H1 (cell line): ENCODE results near the gene PODN. TPM values are rescaled to one million over a fixed set of nuclear protein-coding genes. Genes with fewer than 3 reads are reported as not detected.

ENCODE experiments used
- CTCF ChIA-PET: fragments of 300-600 bp; sonication (Branson Sonifier 250); formaldehyde crosslinking; loops from one replicate; lab custom pipeline; 2021; ENCODE audit not compliant: partially characterized antibody; lab: Charles Lee
- POLR2A ChIA-PET: fragments of 300-600 bp; sonication (Branson Sonifier 250); formaldehyde crosslinking; loops from one replicate; lab custom pipeline; 2021; ENCODE audit warnings: inconsistent platforms; ENCODE audit not compliant: partially characterized antibody; lab: Charles Lee
- DNase-seq, 2 experiments: peaks; one replicate each; pipeline versions ENCODE4 v3.0.0 to v3.0.0-alpha.2; 2010 to 2022; ENCODE audit warnings: low spot score in 2 of 2, low read depth in 1 of 2, mixed read lengths in 1 of 2
- FAIRE-seq: peaks from 2 replicates; lab custom pipeline; 2011; peaks lifted over from hg19 to GRCh38; lab: Jason Lieb, UNC
- H2AFZ ChIP-seq: 2 replicates; pipeline ENCODE4 v1.8.1; 2012; ENCODE audit warnings: low read length, inconsistent platforms
- H2AK5ac ChIP-seq: 2 replicates; pipeline ENCODE4 v1.6.1; 2013; ENCODE audit warnings: low read depth, low read length
- H2BK120ac ChIP-seq: replicated peaks from 2 replicates; pipeline ENCODE3; 2013; ENCODE audit warnings: low read depth, low read length, inconsistent platforms
- H2BK12ac ChIP-seq: 2 replicates; pipeline ENCODE4 v1.6.1; 2013; ENCODE audit warnings: low read depth, low read length
- H2BK15ac ChIP-seq: 2 replicates; pipeline ENCODE4 v1.6.1; 2013; ENCODE audit warnings: low read length
- H2BK20ac ChIP-seq: 2 replicates; pipeline ENCODE4 v1.6.1; 2013; ENCODE audit warnings: low read length
- H2BK5ac ChIP-seq: 2 replicates; pipeline ENCODE4 v1.6.1; 2013; ENCODE audit warnings: low read depth, low read length
- H3K14ac ChIP-seq: 2 replicates; pipeline ENCODE4 v1.6.1; 2013; ENCODE audit warnings: inconsistent platforms; ENCODE audit not compliant: insufficient read length
- H3K18ac ChIP-seq: 2 replicates; pipeline ENCODE4 v1.6.1; 2013; ENCODE audit warnings: low read length; ENCODE audit errors: extremely low read depth
- H3K23ac ChIP-seq: 2 replicates; pipeline ENCODE4 v1.6.1; 2013; ENCODE audit warnings: inconsistent platforms; ENCODE audit not compliant: insufficient read length
- H3K23me2 ChIP-seq: 2 replicates; pipeline ENCODE4 v1.6.1; 2013; ENCODE audit warnings: low read depth, low read length
- H3K27ac ChIP-seq: 2 replicates; pipeline ENCODE4 v1.6.1; 2011; ENCODE audit warnings: low read depth, low read length, inconsistent platforms
- H3K27me3 ChIP-seq, 4 experiments: replicated peaks in 1 of 4; 1 replicate in 1 of 4; 2 replicates in 3 of 4; pipeline versions ENCODE4 v1.6.1 to v1.8.1; 2011 to 2013; ENCODE audit warnings: low read length in 3 of 4, mild to moderate bottlenecking in 3 of 4, inconsistent platforms in 2 of 4, mixed read lengths in 2 of 4, moderate library complexity in 1 of 4; ENCODE audit not compliant: control insufficient read depth in 3 of 4, insufficient read depth in 3 of 4; ENCODE audit errors: extremely low read depth in 1 of 4
- H3K36me3 ChIP-seq, 4 experiments: 2 replicates each; pipeline versions ENCODE4 v1.6.1 to v1.8.1; 2011 to 2013; ENCODE audit warnings: mild to moderate bottlenecking in 4 of 4, low read length in 3 of 4, moderate library complexity in 2 of 4, control low read depth in 1 of 4, inconsistent platforms in 1 of 4; ENCODE audit not compliant: insufficient read depth in 4 of 4, control insufficient read depth in 2 of 4
- H3K4ac ChIP-seq: replicated peaks from 2 replicates; pipeline ENCODE3; 2013; ENCODE audit warnings: low read length, low read depth, mixed read lengths, inconsistent platforms; ENCODE audit not compliant: insufficient read length
- H3K4me1 ChIP-seq, 4 experiments: replicated peaks in 1 of 4; 1 replicate in 1 of 4; 2 replicates in 3 of 4; pipeline versions ENCODE4 v1.6.1 to v1.8.1; 2011 to 2013; ENCODE audit warnings: low read length in 3 of 4, inconsistent platforms in 2 of 4, mixed read lengths in 1 of 4; ENCODE audit not compliant: insufficient read depth in 4 of 4, control insufficient read depth in 3 of 4
- H3K4me2 ChIP-seq, 2 experiments: 2 replicates each; pipeline versions ENCODE4 v1.6.1 to v1.8.1; 2011 to 2013; ENCODE audit warnings: low read depth in 2 of 2, low read length in 2 of 2, control low read depth in 1 of 2, inconsistent platforms in 1 of 2, mild to moderate bottlenecking in 1 of 2; ENCODE audit not compliant: insufficient read depth in 1 of 2
- H3K4me3 ChIP-seq, 4 experiments: fragments of 200-600, 300-600 bp in 1 of 4; sonication (generic), shearing (Covaris generic), sonication (Bioruptor Twin) in 1 of 4; 2 replicates each; pipeline versions ENCODE4 v1.5.1 to v1.8.1; 2011 to 2016; ENCODE audit warnings: low read length in 4 of 4, low read depth in 3 of 4, control low read depth in 2 of 4, inconsistent platforms in 2 of 4, mild to moderate bottlenecking in 2 of 4, mixed read lengths in 1 of 4, moderate library complexity in 1 of 4; ENCODE audit not compliant: insufficient read depth in 2 of 4; ENCODE audit errors: extremely low read depth in 1 of 4
- H3K56ac ChIP-seq: replicated peaks from 2 replicates; pipeline ENCODE3; 2013; ENCODE audit warnings: low read depth, mild to moderate bottlenecking, mixed read lengths, low read length, inconsistent platforms; ENCODE audit not compliant: insufficient read length
- H3K79me1 ChIP-seq: 2 replicates; pipeline ENCODE4 v1.6.1; 2013; ENCODE audit warnings: low read depth, low read length, control low read depth
- H3K79me2 ChIP-seq, 2 experiments: 2 replicates each; pipeline versions ENCODE4 v1.6.1 to v1.8.1; 2012 to 2013; ENCODE audit warnings: low read length in 2 of 2, mild to moderate bottlenecking in 2 of 2, inconsistent platforms in 1 of 2; ENCODE audit not compliant: insufficient read depth in 2 of 2, control insufficient read depth in 1 of 2
- H3K9ac ChIP-seq, 4 experiments: replicated peaks in 1 of 4; 1 replicate in 1 of 4; 2 replicates in 3 of 4; pipeline versions ENCODE4 v1.6.1 to v1.8.1; 2011 to 2013; ENCODE audit warnings: low read depth in 3 of 4, low read length in 3 of 4, control low read depth in 2 of 4, mild to moderate bottlenecking in 2 of 4, moderate library complexity in 2 of 4, inconsistent platforms in 1 of 4; ENCODE audit errors: extremely low read depth in 1 of 4
- H3K9me3 ChIP-seq, 2 experiments: 2 replicates each; pipeline versions ENCODE4 v1.6.1 to v1.8.1; 2012 to 2013; ENCODE audit warnings: mild to moderate bottlenecking in 2 of 2, moderate library complexity in 2 of 2, control low read depth in 1 of 2, inconsistent platforms in 1 of 2, low read depth in 1 of 2, low read length in 1 of 2, mixed read lengths in 1 of 2; ENCODE audit not compliant: insufficient read depth in 2 of 2
- H4K20me1 ChIP-seq, 2 experiments: replicated peaks in 1 of 2; 2 replicates each; pipeline versions ENCODE3 to v1.8.1; 2011 to 2013; ENCODE audit warnings: inconsistent platforms in 2 of 2, low read length in 2 of 2, mild to moderate bottlenecking in 1 of 2; ENCODE audit not compliant: insufficient read depth in 2 of 2, control insufficient read depth in 1 of 2
- H4K5ac ChIP-seq: 2 replicates; pipeline ENCODE4 v1.6.1; 2013; ENCODE audit warnings: low read length, low read depth, mixed read lengths, inconsistent platforms; ENCODE audit not compliant: insufficient read length
- H4K8ac ChIP-seq: 2 replicates; pipeline ENCODE4 v1.8.0; 2013; ENCODE audit warnings: mild to moderate bottlenecking, moderate library complexity, low read length, inconsistent platforms; ENCODE audit not compliant: insufficient read depth; ENCODE audit errors: extremely low read depth
- H4K91ac ChIP-seq: replicated peaks from 2 replicates; pipeline ENCODE3; 2013; ENCODE audit warnings: low read length, mixed read lengths, inconsistent platforms; ENCODE audit not compliant: insufficient read length
- CBX8 ChIP-seq: fragments of 300-800, 300-1000 bp; sonication (generic); IDR thresholded peaks from 2 replicates; pipeline ENCODE4 v1.7.1; 2016; ENCODE audit warnings: low read depth, low read length, borderline replicate concordance
- CHD2 ChIP-seq: IDR thresholded peaks from 2 replicates; pipeline ENCODE4 v1.6.1; 2012; ENCODE audit warnings: low read length, improper control_type of control experiment
- NANOG ChIP-seq: IDR thresholded peaks from 2 replicates; pipeline ENCODE4 v1.6.1; 2011; ENCODE audit warnings: low read length, low read depth, mild to moderate bottlenecking, inconsistent platforms; ENCODE audit not compliant: insufficient read depth, poor library complexity, severe bottlenecking
- RNF2 ChIP-seq: fragments of 200-900, 300-1000 bp; sonication (generic); IDR thresholded peaks from 2 replicates; pipeline ENCODE4 v1.7.1; 2016; ENCODE audit warnings: borderline replicate concordance, low read depth, mild to moderate bottlenecking, antibody characterized with exemption, low read length; ENCODE audit not compliant: poor library complexity, severe bottlenecking; ENCODE audit errors: missing control alignments
- SIN3A ChIP-seq, 2 experiments: IDR thresholded peaks in 1 of 2; conservative IDR thresholded peaks in 1 of 2; 2 replicates each; pipeline ENCODE4 v1.6.1; 2011 to 2012; ENCODE audit warnings: low read length in 2 of 2, improper control_type of control experiment in 1 of 2, low read depth in 1 of 2, mild to moderate bottlenecking in 1 of 2
- WGBS, 2 experiments: shearing (Covaris generic) in 1 of 2; methylation state at CpG; one replicate each; pipeline versions ENCODE4 v1.1.6 to v1.1.7; 2013 to 2015; ENCODE audit warnings: low lambda C conversion rate in 2 of 2, mixed read lengths in 2 of 2, inconsistent platforms in 1 of 2, low coverage in 1 of 2, missing lambda C conversion rate in 1 of 2; ENCODE audit not compliant: insufficient replicate concordance in 2 of 2, insufficient coverage in 1 of 2, insufficient read length in 1 of 2; ENCODE audit errors: extremely low coverage in 1 of 2, missing lambda C conversion rate in 1 of 2; 5-methylcytosine and 5-hydroxymethylcytosine counted together
- polyA plus RNA-seq, 7 experiments: library from polyadenylated mRNA; depleted of rRNA in 3 of 7; stranded (reverse) in 5 of 7; unstranded in 2 of 7; fragments of >200 nt in 5 of 7; fragments of 200-250 nt in 2 of 7; gene quantifications; 1 replicate in 5 of 7; 2 replicates in 1 of 7; 4 replicates in 1 of 7; pipeline versions ENCODE4 v1.2.1 to v1.2.3, GENCODE V29; 2011 to 2013; ENCODE audit warnings: missing spikeins in 2 of 7, mixed read lengths in 2 of 7
- total RNA-seq: library from RNA; stranded (reverse); fragmentation: NEBNext Ultra II Directional; extraction: Animal tissue kit (Norgen Biotek cat#: 25700); gene quantifications from 2 replicates; pipeline ENCODE4 v1.2.1, GENCODE V29; 2021

PODN gene
- total and polyA plus RNA-seq, 2 of the 8 experiments (the other 6 are each of a cell fraction or from before 2014, with no cell fraction given): 0.11 to 0.17 TPM

DNA sequence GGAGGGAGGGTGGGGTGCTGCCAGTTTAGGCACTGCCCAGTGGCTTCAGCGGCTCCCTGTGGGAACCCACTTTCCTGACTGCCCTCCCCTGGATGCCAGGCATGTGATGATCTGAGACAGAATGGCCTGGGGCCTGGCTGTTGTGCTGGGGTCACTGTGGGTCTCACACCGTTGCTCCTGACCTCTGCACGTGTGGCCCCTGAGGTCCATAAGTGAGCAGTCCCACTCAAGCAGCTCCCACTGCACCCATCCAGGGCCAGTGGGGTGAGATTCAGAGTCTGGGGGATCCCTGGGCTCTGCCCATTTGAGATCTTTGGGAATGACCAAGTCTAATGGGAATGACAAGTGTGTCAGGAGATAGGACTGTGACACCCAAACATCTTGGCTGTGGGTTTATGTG lies 18.0 kb downstream of the PODN start:
- DNase-seq: no peak
- CTCF ChIA-PET: interaction anchor here (1.0 to 5.9 kb wide), 3 partner anchors 8 to 101 kb away, joined by 3 to 23 read pairs (median 4); no protein-coding TSS in a partner anchor

More for the DNA sequence above, 18.0 kb downstream of the PODN start:
- no peaks in the 10 kb centered on the region for H3K79me1 ChIP-seq
- H3K9me3 ChIP-seq: no peaks in the 10 kb centered on the region
- POLR2A ChIA-PET: no interaction called here
- no peak overlapping the region for H3K27ac ChIP-seq
- H3K4me3 ChIP-seq: no peak overlapping the region
- 0 out of 2 replicates have a peak, but pooled peaks cover 2% of the 10 kb centered on the region for H3K23me2 ChIP-seq
- no peak for FAIRE-seq
- no peak overlapping the region for H3K18ac ChIP-seq
- no peak overlapping the region; the same call in 1 of the 2 replicates for H4K8ac ChIP-seq
- H3K23ac ChIP-seq: no peak overlapping the region
- H4K91ac ChIP-seq: no peak overlapping the region
- no peak overlapping the region for H3K9ac ChIP-seq
- H2AFZ ChIP-seq: no peak overlapping the region
- H3K4me2 ChIP-seq: no peak overlapping the region
- peaks cover 0 to 18% (median 9%) of the 10 kb centered on the region in 4 experiments; a peak in 5 of 7 replicates for H3K4me1 ChIP-seq
- WGBS, 2 experiments: 89% methylated on average over 2 of the region's 3 CpGs; no CpG with 5 or more reads in 1 of the 2 experiments
- peaks cover 0 to 2% of the 10 kb centered on the region in 2 experiments for H4K20me1 ChIP-seq
- no peak overlapping the region for H2BK12ac ChIP-seq
- H4K5ac ChIP-seq: no peak overlapping the region
- TF ChIP-seq RNF2 (no peak), CBX8 (no peak), CHD2 (no peak), NANOG (no peak), SIN3A (conservative IDR thresholded peaks at IDR 0.05 in 1 of 2, IDR thresholded peaks at IDR 0.05 in 1 of 2; ENCODE audit: low read depth in 1 of 2, low read length in 2 of 2) (no peak)
- H2BK120ac ChIP-seq: no peak overlapping the region
- no peak overlapping the region for H3K14ac ChIP-seq
- no peak overlapping the region for H2AK5ac ChIP-seq
- no peak overlapping the region for H2BK20ac ChIP-seq
- H3K79me2 ChIP-seq: no peaks in the 10 kb centered on the region
- no peak overlapping the region for H2BK5ac ChIP-seq
- no peaks in the 10 kb centered on the region for H3K36me3 ChIP-seq
- no peak overlapping the region for H2BK15ac ChIP-seq
- no peaks in the 10 kb centered on the region; a peak in 1 of 7 replicates for H3K27me3 ChIP-seq
- no peak overlapping the region for H3K4ac ChIP-seq
- no peak overlapping the region for H3K56ac ChIP-seq
